Gastroesophageal sphincter (tissue), 3 donors: Measurements from ENCODE around the gene LCTL.

Source experiments
- EP300 ChIP-seq: sonication (generic); formaldehyde crosslinking; IDR thresholded peaks from one replicate; pipeline ENCODE4 v1.6.1; 2017; ENCODE audit warnings: antibody characterized with exemption, mild to moderate bottlenecking
- POLR2A ChIP-seq, 2 donors: fragments of 450-650 bp; IDR thresholded peaks; one replicate each; pipeline ENCODE4 v1.6.1; 2017; ENCODE audit warnings: antibody characterized with exemption in 2 of 2, mild to moderate bottlenecking in 2 of 2, moderate library complexity in 1 of 2
- POLR2AphosphoS5 ChIP-seq: sonication (generic); formaldehyde crosslinking; IDR thresholded peaks from one replicate; pipeline ENCODE4 v1.6.1; 2017; ENCODE audit warnings: antibody characterized with exemption
- TF ChIP-seq, protein P1 (sequence below), 4 experiments: fragments of 200-600 bp in 2 of 4; fragments of 450-650 bp in 2 of 4; sonication (generic) in 1 of 4; IDR thresholded peaks; one replicate each; pipeline ENCODE4 v1.5.1; 2017 to 2019; ENCODE audit warnings: antibody characterized with exemption in 4 of 4, mild to moderate bottlenecking in 2 of 4, moderate library complexity in 2 of 4

DNA sequence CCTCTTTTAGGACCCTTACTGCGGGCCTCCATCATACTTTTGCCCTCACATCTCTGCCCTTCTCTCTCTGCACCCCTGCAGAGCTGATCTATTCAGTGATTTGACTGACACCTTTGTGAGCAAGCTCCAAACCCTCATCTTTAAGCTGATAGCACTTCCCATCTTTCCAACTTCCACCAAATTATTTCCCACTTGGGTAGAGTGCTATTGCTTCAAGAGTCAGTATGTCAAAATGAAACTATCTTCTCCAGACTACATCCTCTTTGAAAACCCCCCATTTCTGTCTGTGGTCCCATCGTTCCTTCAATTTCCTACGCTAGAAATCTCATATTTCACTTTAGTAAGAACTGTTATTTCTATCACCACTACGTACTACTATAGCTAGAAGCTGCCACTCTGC is 41.0 kb downstream of the LCTL start:
- TF ChIP-seq POLR2AphosphoS5: no peak
- TF ChIP-seq, protein P1, sequence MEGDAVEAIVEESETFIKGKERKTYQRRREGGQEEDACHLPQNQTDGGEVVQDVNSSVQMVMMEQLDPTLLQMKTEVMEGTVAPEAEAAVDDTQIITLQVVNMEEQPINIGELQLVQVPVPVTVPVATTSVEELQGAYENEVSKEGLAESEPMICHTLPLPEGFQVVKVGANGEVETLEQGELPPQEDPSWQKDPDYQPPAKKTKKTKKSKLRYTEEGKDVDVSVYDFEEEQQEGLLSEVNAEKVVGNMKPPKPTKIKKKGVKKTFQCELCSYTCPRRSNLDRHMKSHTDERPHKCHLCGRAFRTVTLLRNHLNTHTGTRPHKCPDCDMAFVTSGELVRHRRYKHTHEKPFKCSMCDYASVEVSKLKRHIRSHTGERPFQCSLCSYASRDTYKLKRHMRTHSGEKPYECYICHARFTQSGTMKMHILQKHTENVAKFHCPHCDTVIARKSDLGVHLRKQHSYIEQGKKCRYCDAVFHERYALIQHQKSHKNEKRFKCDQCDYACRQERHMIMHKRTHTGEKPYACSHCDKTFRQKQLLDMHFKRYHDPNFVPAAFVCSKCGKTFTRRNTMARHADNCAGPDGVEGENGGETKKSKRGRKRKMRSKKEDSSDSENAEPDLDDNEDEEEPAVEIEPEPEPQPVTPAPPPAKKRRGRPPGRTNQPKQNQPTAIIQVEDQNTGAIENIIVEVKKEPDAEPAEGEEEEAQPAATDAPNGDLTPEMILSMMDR (IDR thresholded peaks at IDR 0.05): no peak
- TF ChIP-seq POLR2A (IDR thresholded peaks at IDR 0.05): no peak
- no peak for TF ChIP-seq EP300
